Stimulated activated CD8-positive, alpha-beta memory T cell treated with anti-CD3 and anti-CD28 coated beads, Interleukin-4, amount 100 ng/mL, for 4 hours (primary cell): ENCODE data around the gene CACNG8.
A peak's percentile ranks its signal among the peaks of the same experiment; 100 is the strongest.

ENCODE experiments used
- DNase-seq, 2 donors: peaks; one replicate each; pipeline ENCODE4 v3.0.0-alpha.2; 2020; ENCODE audit warnings: low read depth in 2 of 2, low spot score in 1 of 2

CACNG8 gene

DNA sequence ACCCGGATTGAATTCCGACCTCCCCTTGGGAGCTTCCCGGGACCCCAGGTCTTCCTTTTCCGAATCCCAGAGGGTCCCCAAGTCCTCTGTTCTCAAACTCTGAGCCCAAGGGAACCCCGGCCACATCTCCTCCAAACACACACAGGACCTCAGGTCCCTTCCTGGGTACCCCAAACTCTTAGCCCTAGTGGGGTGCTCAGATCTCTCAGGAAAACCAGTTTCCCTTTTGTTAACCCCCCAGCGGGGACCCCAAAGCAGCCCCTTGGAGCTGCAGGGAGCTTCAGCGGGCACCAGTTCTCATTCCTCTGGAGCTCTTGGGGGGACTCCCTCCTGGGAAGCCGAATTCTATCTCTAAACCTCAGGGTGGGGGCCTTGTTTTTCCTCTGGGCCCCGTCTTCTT lies 29.5 kb downstream of the CACNG8 start:
- no peak for DNase-seq

DNA sequence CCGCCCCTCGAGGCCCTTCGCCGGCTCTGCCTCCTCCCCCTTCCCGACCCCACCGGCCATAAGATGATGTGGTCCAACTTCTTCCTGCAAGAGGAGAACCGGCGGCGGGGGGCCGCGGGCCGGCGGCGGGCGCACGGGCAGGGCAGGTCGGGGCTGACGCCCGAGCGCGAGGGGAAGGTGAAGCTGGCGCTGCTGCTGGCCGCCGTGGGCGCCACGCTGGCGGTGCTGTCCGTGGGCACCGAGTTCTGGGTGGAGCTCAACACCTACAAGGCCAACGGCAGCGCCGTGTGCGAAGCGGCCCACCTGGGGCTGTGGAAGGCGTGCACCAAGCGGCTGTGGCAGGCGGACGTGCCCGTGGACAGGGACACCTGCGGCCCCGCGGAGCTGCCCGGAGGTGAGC lies 30.1 kb downstream of the CACNG8 start:
- no peak for DNase-seq

DNA sequence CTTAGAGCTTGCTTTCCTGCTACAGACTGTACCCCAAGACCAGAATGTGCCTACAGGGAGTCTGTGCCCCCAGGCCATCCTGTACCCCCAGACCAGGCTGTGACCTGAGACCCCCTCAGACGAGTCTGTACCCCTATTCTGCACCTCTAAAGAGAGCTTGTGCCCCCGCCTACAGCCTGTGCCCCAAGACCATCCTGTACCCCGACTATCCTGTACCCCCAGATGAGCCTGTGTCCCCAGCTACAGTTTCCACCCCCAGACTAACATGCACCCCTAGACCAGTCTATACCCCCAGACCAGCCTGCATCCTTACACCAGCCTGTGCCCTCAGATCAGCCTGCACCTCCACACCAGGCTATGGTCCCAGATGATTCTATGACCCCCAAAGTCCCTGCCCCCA lies 30.7 kb downstream of the CACNG8 start:
- DNase-seq = no peak

- DNase-seq = no peak
These were observed 32.1 kb downstream of the CACNG8 start for GRCh38 chr19:53994811-53995210.

DNA sequence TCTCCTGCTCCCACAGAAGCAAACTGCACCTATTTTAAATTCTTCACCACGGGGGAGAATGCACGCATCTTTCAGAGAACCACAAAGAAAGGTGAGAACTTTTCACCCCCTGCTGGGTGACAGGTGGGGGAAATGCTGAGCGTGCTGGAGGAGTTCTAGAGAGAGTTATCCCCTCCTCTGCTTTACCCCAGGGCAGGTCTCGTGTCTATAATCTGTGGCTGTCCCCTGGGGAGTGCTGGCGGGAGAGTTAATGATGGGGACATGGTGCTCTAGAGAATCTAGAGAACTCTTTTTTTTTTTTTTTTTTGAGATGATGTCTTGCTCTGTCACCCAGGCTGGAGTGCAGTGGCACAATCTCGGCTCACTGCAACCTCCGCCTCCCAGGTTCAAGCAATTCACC lies 35.5 kb downstream of the CACNG8 start:
- no peak for DNase-seq

DNA sequence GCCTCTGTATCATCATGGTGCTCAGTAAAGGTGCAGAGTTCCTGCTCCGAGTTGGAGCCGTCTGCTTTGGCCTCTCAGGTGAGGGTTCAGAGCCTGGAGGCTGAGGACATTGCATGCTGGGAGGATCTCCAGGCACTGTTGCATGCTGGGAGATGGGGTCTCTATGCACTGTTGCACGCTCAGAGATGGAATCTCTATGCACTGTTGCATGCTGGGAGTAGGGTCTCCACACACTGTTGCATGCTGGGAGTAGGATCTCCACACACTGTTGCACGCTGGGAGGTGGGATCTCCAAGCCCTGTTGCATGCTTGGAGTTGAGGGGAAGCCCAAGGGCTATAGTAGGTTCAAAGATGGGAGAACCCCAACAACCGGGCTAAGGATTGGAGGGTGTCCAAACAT lies 37.0 kb downstream of the CACNG8 start:
- no peak for DNase-seq

DNA sequence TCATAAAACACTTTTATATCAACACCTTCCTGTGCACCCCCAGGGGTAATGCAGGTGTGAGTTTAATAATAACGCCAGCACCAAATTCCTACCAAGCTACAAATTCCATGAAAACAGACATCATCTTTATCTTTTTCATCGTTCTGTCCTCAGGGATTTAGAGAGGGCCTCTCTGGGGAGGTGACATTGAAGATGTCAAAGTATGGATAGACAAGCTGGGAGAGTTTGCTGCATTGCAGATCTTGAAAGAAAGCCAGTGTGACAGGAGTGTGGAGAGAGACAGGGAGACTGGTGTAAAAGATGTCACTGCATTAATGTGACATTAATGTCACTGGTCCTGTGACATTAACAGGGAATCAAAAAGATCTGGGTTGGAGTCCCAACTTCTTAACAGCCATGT lies 38.8 kb downstream of the CACNG8 start:
- no peak for DNase-seq

GRCh38 chr19:54002495-54003315 lies 40.0 kb downstream of the CACNG8 start:
- DNase-seq = no peak

GRCh38 chr19:54009440-54009839 lies 46.7 kb downstream of the CACNG8 start:
- DNase-seq = no peak

DNA sequence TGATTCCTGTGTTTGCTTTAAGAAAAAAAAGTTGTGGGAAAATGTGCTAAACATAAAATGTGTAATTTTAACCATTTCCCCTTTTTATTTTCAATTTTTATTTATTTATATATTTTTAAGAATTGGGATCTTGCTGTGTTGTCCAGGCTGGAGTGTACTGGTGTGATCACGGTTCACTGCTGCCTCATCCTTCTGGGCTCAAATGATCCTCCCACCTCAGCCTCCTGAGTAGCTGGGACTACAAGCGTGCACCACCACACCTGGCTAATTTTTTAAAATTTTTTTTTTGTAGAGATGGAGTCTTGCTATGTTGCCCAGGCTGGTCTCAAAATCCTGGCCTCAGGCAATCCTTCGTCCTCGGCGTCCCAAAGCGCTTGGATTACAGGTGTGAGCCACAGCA lies 47.7 kb downstream of the CACNG8 start:
- no peak for DNase-seq

DNA sequence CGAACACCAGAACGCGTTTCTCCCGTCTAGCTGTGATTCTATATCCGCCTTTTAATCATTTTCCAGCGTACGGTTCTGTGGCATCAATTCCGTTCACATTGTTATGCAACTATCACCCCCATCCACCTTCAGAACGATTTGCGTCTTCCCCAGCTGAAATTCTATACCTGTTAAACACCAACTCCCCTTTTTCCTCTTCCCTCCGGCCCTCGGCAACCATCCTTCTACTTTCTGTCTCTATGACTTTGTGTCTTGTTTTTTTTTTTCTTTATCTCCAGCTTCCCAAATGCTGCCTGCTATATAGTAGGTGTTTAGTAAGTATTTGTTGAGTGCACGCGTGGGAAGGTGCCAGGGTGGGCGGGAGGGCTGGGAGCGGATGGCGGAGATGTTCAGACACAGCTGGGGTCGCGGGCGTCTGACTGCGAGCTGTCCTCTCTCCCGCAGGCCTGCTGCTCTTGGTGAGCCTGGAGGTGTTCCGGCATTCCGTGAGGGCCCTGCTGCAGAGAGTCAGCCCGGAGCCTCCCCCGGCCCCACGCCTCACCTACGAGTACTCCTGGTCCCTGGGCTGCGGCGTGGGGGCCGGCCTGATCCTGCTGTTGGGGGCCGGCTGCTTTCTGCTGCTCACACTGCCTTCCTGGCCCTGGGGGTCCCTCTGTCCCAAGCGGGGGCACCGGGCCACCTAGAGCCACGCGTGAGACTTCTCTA lies 48.9 kb downstream of the CACNG8 start:
- DNase-seq = no peak

- no peak for DNase-seq
These were observed 51.1 kb downstream of the CACNG8 start for GRCh38 chr19:54013866-54014265.

DNA sequence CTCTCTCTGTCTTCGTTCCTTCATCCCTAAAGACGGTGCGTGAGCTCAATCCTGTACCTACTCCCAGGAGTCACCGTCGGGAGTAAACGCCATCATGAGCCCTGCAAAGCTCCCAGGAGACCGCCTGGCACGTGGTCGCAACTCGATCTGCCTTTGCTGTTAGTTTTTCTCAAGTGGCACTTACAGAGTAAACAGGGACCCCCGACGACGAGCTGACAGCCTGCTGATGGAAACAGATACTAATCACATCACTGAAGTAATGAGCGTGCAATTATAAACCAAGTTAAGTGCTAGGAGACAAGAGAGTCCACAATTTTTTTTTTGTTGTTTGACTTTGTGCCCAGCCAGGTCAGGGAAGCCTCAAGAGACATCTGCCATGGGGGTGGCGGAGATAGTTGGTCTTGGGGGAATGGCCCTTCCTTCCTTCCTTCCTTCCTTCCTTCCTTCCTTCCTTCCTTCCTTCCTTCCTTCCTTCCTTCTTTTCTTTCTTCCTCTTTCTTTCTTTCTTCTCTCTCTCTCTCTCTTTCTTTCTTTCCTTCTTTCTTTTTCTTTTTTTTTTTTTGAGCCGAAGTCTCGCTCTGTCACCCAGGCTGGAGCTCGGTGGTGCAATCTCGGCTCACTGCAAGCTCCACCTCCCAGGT lies 52.3 kb downstream of the CACNG8 start:
- DNase-seq = no peak

GRCh38 chr19:54017261-54017660 lies 54.5 kb downstream of the CACNG8 start:
- no peak for DNase-seq

DNA sequence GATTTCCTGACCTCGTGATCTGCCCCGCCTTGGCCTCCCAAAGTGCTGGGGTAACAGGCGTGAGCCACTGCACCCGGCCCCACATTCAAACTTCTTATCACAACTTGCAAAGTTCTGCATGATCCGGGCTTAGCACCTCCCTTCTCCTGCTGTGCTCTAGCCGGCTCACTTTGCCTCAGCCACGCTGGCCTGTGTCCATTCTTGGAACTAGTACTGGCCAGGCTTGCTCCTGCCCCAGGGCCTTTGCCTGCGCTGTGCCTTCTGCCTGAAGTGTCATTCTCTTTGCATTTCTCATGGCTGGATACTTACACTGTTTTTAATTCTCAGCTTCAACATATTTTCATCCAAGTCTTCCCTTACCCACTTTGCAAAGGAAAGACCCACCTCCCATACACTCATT lies 58.6 kb downstream of the CACNG8 start:
- DNase-seq = no peak

DNA sequence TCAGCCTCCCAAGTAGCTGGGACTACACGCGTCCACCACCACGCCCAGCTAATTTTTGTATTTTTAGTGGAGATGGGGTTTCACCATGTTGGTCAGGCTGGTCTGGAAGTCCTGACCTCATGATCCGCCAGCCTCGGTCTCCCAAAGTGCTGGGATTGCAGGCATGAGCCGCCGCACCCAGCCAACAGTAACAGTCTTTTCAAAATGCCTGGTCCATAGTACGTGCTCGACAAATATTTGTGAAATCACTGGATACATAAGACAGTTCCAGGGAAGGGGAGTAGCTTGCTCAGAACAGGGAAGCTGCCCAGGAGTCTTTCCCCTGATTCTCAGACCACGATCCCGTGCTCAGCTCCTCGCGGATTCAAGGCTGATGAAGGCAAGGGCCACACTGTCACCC lies 59.2 kb downstream of the CACNG8 start:
- no peak for DNase-seq

DNA sequence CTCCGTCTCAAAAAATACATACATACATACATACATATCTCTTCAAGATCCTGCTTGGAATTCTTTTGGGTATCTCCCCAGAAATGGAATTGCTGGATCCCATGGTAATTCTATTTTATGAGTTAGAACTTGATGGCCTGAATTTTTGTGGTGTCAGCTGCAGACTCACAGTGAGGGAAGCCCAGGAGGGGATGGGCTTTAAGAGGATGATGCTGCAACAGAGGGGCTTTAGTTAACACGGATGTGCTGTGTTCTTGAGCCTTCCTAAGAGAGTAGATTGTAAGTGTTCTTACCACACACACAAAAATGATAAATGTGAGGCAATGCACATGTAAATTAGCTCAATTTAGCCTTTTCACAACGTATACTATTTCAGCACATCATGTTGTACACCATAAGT lies 60.5 kb downstream of the CACNG8 start:
- DNase-seq = no peak

- DNase-seq = no peak
These were observed 61.9 kb downstream of the CACNG8 start for GRCh38 chr19:54024660-54025059.

- no peak for DNase-seq
These were observed 63.9 kb downstream of the CACNG8 start for GRCh38 chr19:54026656-54027055.

DNA sequence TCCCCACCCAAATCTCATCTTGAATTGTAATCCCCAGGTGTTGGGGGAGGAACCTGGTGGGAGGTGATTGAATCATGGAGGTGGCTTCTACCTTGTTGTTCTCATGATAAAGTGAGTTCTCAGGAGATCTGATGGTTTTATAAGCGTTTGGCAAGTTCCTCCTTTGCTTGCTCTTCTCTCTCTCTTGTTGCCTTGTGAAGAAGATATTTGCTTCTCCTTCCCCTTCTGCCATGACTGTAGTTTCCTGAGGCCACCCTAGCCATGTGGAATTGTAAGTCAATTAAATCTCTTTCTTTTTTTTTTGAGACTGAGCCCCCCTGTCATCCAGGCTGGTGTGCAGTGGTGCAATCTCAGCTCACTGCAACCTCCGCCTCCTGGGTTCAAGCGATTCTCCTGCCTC lies 66.6 kb downstream of the CACNG8 start:
- DNase-seq = no peak

GRCh38 chr19:54029930-54030490 lies 67.3 kb downstream of the CACNG8 start:
- DNase-seq = peak in 1 of 2 donors; percentile 11
